Measurements from ENCODE around the gene FRMD4A.

Gene FRMD4A

DNA sequence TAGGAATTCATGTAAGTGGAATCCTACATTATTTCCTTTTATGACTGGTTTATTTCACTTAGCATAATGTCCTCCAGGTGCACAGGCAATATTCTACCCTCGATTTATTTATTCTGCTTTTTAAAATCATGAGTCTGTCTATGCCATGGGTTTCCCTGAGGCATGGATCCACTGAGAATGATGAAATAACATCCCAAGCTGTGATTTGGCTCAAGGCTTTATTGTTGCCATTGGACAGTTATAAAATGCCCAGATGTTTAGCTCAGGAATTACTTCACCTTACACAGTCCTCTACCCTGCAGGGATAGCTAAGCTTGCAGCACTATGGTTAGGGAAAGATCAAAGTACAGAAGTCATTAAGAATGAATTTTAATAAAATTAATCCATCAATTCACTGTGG is 219.5 kb downstream of the FRMD4A start:
- FAIRE-seq: no peak
- DNase-seq (ENCODE audit: insufficient read length): no peak
- no peak for TF ChIP-seq POLR2AphosphoS5 (IDR thresholded peaks at IDR 0.05; ENCODE audit: low read depth, low read length)
- TF ChIP-seq TAF1 (IDR thresholded peaks at IDR 0.05; ENCODE audit: borderline replicate concordance, low read depth, low read length): no peak
- no peak for TF ChIP-seq POLR2A (IDR thresholded peaks at IDR 0.05; ENCODE audit: low read depth, low read length)

DNA sequence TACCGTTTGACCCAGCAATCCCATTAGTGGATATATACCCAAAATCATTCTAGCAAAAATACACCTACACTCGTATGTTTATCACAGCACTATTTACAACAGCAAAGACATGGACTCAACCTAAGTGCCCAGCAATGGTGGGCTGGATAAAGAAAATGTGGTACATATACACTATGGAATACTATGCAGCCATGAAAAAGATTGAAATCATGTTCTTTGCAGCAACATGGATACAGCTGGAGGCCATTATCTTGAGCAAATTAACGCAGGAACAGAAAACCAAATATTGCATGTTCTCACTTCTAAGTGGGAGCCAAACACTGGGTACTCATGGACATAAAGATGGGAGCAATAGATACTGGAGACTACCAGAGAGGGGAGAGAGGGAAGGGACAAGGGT is 223.9 kb downstream of the FRMD4A start:
- FAIRE-seq (no peak), DNase-seq (ENCODE audit: insufficient read length) (no peak)
- no peak for TF ChIP-seq POLR2A (IDR thresholded peaks at IDR 0.05; ENCODE audit: low read depth, low read length)
- no peak for TF ChIP-seq POLR2AphosphoS5 (IDR thresholded peaks at IDR 0.05; ENCODE audit: low read depth, low read length)
- no peak for TF ChIP-seq TAF1 (IDR thresholded peaks at IDR 0.05; ENCODE audit: borderline replicate concordance, low read depth, low read length)

GRCh38 chr10:14102056-14102455 is 228.7 kb downstream of the FRMD4A start:
- no peak for FAIRE-seq

DNA sequence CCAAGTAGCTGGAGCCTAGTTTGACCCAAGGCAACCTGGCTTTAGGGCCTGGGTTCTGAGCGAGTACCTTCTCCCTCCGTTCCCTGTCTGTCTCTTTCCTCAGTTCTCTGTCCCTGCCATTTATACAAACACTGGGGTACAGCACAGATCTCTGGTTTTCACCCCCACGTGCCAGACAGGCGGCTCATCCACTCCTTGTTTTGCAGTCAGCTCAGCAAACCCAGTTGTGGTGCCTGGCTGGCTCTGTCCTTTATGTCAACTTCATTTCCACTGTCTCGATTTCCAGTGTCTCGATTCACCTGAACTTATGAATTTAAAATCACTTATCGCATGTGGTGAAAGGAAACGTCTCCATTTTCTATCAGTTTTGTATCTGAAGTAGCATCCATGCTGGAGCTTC is 230.8 kb downstream of the FRMD4A start:
- DNase-seq (ENCODE audit: insufficient read length): no peak
- FAIRE-seq: no peak
- TF ChIP-seq TAF1 (IDR thresholded peaks at IDR 0.05; ENCODE audit: borderline replicate concordance, low read depth, low read length): no peak
- no peak for TF ChIP-seq POLR2A (IDR thresholded peaks at IDR 0.05; ENCODE audit: low read depth, low read length)
- no peak for TF ChIP-seq POLR2AphosphoS5 (IDR thresholded peaks at IDR 0.05; ENCODE audit: low read depth, low read length)

More at GRCh38 chr10:14102056-14102455, 228.7 kb downstream of the FRMD4A start:
- no peak for DNase-seq (ENCODE audit: insufficient read length)
- TF ChIP-seq POLR2A (IDR thresholded peaks at IDR 0.05; ENCODE audit: low read depth, low read length): no peak
- TF ChIP-seq TAF1 (IDR thresholded peaks at IDR 0.05; ENCODE audit: borderline replicate concordance, low read depth, low read length): no peak
- no peak for TF ChIP-seq POLR2AphosphoS5 (IDR thresholded peaks at IDR 0.05; ENCODE audit: low read depth, low read length)

DNA sequence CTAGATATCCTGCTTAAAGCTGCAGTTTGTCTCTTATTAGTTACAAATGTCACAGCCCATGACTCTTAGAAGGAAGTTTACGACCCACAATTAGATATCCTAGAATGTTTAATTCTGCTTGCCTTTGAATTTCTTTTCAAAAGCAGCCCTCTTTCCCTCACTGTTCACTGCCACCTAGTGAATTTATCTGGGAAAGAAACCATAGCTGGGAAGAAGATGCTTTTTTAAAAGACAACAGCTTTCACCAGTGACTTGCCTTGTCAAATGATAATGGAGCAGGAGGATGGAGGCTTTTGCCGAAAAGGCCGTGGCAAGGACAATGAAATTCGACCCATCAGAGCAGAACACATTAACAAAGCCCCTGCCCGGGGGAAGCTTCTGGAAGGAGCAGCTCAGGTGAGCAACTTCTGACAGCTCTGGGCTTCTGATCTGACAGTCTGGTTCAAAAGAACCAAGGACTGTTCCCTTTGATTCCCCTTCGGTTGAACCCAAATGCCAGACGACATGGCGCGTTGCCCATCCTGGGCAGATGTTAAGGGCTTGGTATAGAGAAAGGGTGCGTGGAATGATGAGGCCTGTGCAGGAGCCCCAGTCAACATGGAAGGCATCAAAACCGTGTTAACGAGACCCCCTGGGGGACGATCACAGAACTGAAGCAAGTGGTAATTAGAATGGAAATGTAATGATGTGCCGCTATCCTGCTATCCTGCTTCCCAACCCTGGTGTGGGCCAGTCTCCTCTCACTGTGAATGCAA is 236.8 kb downstream of the FRMD4A start:
- TF ChIP-seq POLR2A (IDR thresholded peaks at IDR 0.05; ENCODE audit: low read depth, low read length) (no peak), TAF1 (IDR thresholded peaks at IDR 0.05; ENCODE audit: borderline replicate concordance, low read depth, low read length) (no peak), POLR2AphosphoS5 (IDR thresholded peaks at IDR 0.05; ENCODE audit: low read depth, low read length) (no peak)
- no peak for FAIRE-seq
- DNase-seq (ENCODE audit: insufficient read length): no peak

DNA sequence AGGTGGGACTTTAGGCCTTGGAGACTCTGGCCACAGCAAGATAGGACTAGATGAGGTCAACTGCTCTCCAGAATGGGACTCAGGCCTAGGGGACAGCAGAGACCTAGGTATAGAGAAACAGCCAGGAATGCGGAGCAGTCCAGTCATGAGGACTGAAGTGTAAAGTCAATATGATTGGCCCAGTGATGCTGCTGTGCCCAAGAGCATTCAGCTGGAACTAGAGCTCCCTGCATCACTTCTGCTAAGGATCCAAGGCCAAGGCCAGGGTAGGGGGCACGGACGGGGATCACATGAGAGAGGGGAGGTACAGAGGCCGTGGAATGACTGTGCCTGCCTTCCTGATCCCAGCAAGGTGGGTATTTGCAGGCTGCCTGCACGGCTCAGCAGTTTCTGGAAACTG is 237.9 kb downstream of the FRMD4A start:
- TF ChIP-seq TAF1 (IDR thresholded peaks at IDR 0.05; ENCODE audit: borderline replicate concordance, low read depth, low read length): no peak
- no peak for TF ChIP-seq POLR2AphosphoS5 (IDR thresholded peaks at IDR 0.05; ENCODE audit: low read depth, low read length)
- no peak for TF ChIP-seq POLR2A (IDR thresholded peaks at IDR 0.05; ENCODE audit: low read depth, low read length)
- DNase-seq (ENCODE audit: insufficient read length) (no peak), FAIRE-seq (no peak)

- DNase-seq (ENCODE audit: insufficient read length) (no peak), FAIRE-seq (no peak)
- TF ChIP-seq POLR2AphosphoS5 (IDR thresholded peaks at IDR 0.05; ENCODE audit: low read depth, low read length) (no peak), TAF1 (IDR thresholded peaks at IDR 0.05; ENCODE audit: borderline replicate concordance, low read depth, low read length) (no peak), POLR2A (IDR thresholded peaks at IDR 0.05; ENCODE audit: low read depth, low read length) (no peak)
Measured at GRCh38 chr10:14089556-14090292, 241.0 kb downstream of the FRMD4A start.

- no peak for TF ChIP-seq POLR2AphosphoS5 (IDR thresholded peaks at IDR 0.05; ENCODE audit: low read depth, low read length)
- no peak for TF ChIP-seq TAF1 (IDR thresholded peaks at IDR 0.05; ENCODE audit: borderline replicate concordance, low read depth, low read length)
- no peak for TF ChIP-seq POLR2A (IDR thresholded peaks at IDR 0.05; ENCODE audit: low read depth, low read length)
- no peak for DNase-seq (ENCODE audit: insufficient read length)
- FAIRE-seq: no peak
Measured at GRCh38 chr10:14087566-14087965, 243.2 kb downstream of the FRMD4A start.

DNA sequence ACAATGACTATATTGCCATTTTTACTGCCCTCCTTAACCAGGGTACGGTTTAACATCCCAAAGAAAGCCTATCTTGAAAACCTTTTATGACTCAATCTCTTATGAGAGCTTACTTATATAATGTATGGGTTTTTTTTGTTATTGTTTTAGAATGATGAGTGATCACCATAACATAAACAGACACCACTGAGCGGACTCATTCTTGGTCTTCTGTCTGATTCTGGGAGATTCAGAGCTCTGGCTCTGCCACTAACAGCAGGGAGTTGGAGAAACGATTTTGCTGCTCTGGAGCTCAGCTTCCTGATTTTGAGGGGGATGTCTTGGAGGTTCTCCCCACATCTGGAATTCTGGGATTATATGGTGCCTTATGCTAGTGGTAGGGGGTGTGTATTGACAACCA is 244.1 kb downstream of the FRMD4A start:
- no peak for FAIRE-seq
- DNase-seq (ENCODE audit: insufficient read length): no peak
- TF ChIP-seq POLR2A (IDR thresholded peaks at IDR 0.05; ENCODE audit: low read depth, low read length): no peak
- no peak for TF ChIP-seq TAF1 (IDR thresholded peaks at IDR 0.05; ENCODE audit: borderline replicate concordance, low read depth, low read length)
- TF ChIP-seq POLR2AphosphoS5 (IDR thresholded peaks at IDR 0.05; ENCODE audit: low read depth, low read length): no peak

GRCh38 chr10:14084875-14085274 is 245.8 kb downstream of the FRMD4A start:
- no peak for DNase-seq (ENCODE audit: insufficient read length)
- FAIRE-seq: no peak
- TF ChIP-seq POLR2AphosphoS5 (IDR thresholded peaks at IDR 0.05; ENCODE audit: low read depth, low read length): no peak
- no peak for TF ChIP-seq POLR2A (IDR thresholded peaks at IDR 0.05; ENCODE audit: low read depth, low read length)
- TF ChIP-seq TAF1 (IDR thresholded peaks at IDR 0.05; ENCODE audit: borderline replicate concordance, low read depth, low read length): no peak

DNA sequence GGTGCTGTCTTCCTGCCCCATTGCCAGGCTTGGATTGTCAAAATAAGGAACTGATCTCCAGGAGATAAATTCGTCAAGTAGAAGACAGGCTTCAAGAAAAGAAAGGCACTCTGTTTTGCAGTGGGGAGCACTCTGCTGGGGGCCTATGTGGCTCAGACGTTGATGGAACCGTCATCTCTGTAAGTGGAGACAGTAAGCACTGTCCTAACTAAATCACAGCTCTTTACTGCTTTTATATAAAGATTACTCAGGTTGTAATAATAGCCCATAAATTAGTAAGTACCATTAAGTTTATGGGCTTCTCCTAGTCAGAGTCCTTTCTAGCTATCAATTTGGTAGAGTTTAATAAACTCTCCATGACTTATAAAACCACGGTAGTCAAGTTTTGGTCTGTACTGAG is 249.9 kb downstream of the FRMD4A start:
- TF ChIP-seq POLR2A (IDR thresholded peaks at IDR 0.05; ENCODE audit: low read depth, low read length) (no peak), POLR2AphosphoS5 (IDR thresholded peaks at IDR 0.05; ENCODE audit: low read depth, low read length) (no peak)
- no peak for DNase-seq (ENCODE audit: insufficient read length)
- FAIRE-seq: no peak

- DNase-seq (ENCODE audit: insufficient read length) (no peak), FAIRE-seq (no peak)
- no peak for TF ChIP-seq POLR2AphosphoS5 (IDR thresholded peaks at IDR 0.05; ENCODE audit: low read depth, low read length)
Measured at GRCh38 chr10:14077430-14077829, 253.3 kb downstream of the FRMD4A start.

Measured in GM12892 (cell line).